HepG2 (cell line): ENCODE data around the gene ING5. TPM values are rescaled to one million over a fixed set of nuclear protein-coding genes. Genes with fewer than 3 reads are reported as not detected.

Experiments used
- BHLHE40 ChIP-seq: IDR thresholded peaks from 2 replicates; pipeline ENCODE4 v1.6.1; 2011; ENCODE audit warnings: low read length, improper control_type of control experiment
- BRF2 ChIP-seq: sonication (generic); formaldehyde crosslinking; IDR thresholded peaks from 2 replicates; pipeline ENCODE4 v1.8.1; 2022; ENCODE audit warnings: mild to moderate bottlenecking, missing genetic modification reagents
- CREM ChIP-seq, 2 experiments: sonication (generic) in 1 of 2; formaldehyde crosslinking in 1 of 2; IDR thresholded peaks; 2 replicates each; pipeline versions ENCODE4 v1.4.0 to v1.6.1; 2016 to 2020; ENCODE audit warnings: antibody characterized with exemption in 1 of 2, mild to moderate bottlenecking in 1 of 2, missing genetic modification reagents in 1 of 2
- KLF16 ChIP-seq, 2 experiments: sonication (generic) in 1 of 2; formaldehyde crosslinking in 1 of 2; IDR thresholded peaks; 2 replicates each; pipeline versions ENCODE4 v1.6.1 to v1.8.0; 2016 to 2023; ENCODE audit warnings: missing genetic modification reagents in 2 of 2, missing compliant biosample characterization in 1 of 2
- NCOA2 ChIP-seq: sonication (generic); formaldehyde crosslinking; IDR thresholded peaks from 2 replicates; pipeline ENCODE4 v1.8.0; 2022; ENCODE audit warnings: inconsistent platforms
- PHF5A ChIP-seq: IDR thresholded peaks from one replicate; pipeline ENCODE4 v1.6.1; 2018; ENCODE audit warnings: low read depth, missing genetic modification reagents; ENCODE audit not compliant: unreplicated experiment
- SMC3 ChIP-seq: IDR thresholded peaks from 2 replicates; pipeline ENCODE4 v1.6.1; 2011; ENCODE audit warnings: low read length, improper control_type of control experiment
- SMYD3 ChIP-seq: sonication (generic); formaldehyde crosslinking; IDR thresholded peaks from 2 replicates; pipeline ENCODE4 v1.8.1; 2023; ENCODE audit warnings: mild to moderate bottlenecking, missing genetic modification reagents
- SRF ChIP-seq: IDR thresholded peaks from 2 replicates; pipeline ENCODE4 v1.6.1; 2011; ENCODE audit warnings: mild to moderate bottlenecking, low read depth, low read length, moderate library complexity
- TBL1XR1 ChIP-seq: fragments of 150-350 bp; IDR thresholded peaks from 2 replicates; pipeline ENCODE4 v1.6.1; 2014; ENCODE audit warnings: borderline replicate concordance, low read length; ENCODE audit not compliant: partially characterized antibody
- ZBTB26 ChIP-seq: IDR thresholded peaks from 2 replicates; pipeline ENCODE4 v1.6.1; 2016; ENCODE audit warnings: missing compliant biosample characterization, missing genetic modification reagents, borderline replicate concordance
- ZBTB42 ChIP-seq: sonication (generic); formaldehyde crosslinking; IDR thresholded peaks from 2 replicates; pipeline ENCODE4 v1.5.0; 2020; ENCODE audit warnings: mild to moderate bottlenecking, missing genetic modification reagents
- ZBTB46 ChIP-seq: sonication (generic); formaldehyde crosslinking; IDR thresholded peaks from 2 replicates; pipeline ENCODE4 v1.4.0; 2020; ENCODE audit warnings: mild to moderate bottlenecking, missing genetic modification reagents, borderline replicate concordance
- ZFY ChIP-seq: sonication (generic); formaldehyde crosslinking; IDR thresholded peaks from 2 replicates; pipeline ENCODE4 v1.4.0; 2020; ENCODE audit warnings: missing genetic modification reagents
- ZIK1 ChIP-seq: sonication (generic); formaldehyde crosslinking; IDR thresholded peaks from 2 replicates; pipeline ENCODE4 v1.5.0; 2020; ENCODE audit warnings: mild to moderate bottlenecking, low read depth, missing genetic modification reagents, borderline replicate concordance
- ZNF350 ChIP-seq: sonication (generic); formaldehyde crosslinking; IDR thresholded peaks from 2 replicates; pipeline ENCODE4 v1.4.0; 2020; ENCODE audit warnings: mild to moderate bottlenecking, low read depth, missing genetic modification reagents, borderline replicate concordance
- ZNF678 ChIP-seq: sonication (generic); formaldehyde crosslinking; IDR thresholded peaks from 2 replicates; pipeline ENCODE4 v1.4.0; 2020; ENCODE audit warnings: mild to moderate bottlenecking, missing genetic modification reagents
- ZNF724P ChIP-seq: sonication (generic); formaldehyde crosslinking; IDR thresholded peaks from 2 replicates; pipeline ENCODE4 v1.8.0; 2022; ENCODE audit warnings: missing genetic modification reagents, borderline replicate concordance
- ZSCAN22 ChIP-seq: sonication (generic); formaldehyde crosslinking; IDR thresholded peaks from 2 replicates; pipeline ENCODE4 v1.4.0; 2020; ENCODE audit warnings: mild to moderate bottlenecking, missing genetic modification reagents
- ZZZ3 ChIP-seq: sonication (generic); formaldehyde crosslinking; IDR thresholded peaks from 2 replicates; pipeline ENCODE4 v1.4.0; 2020; ENCODE audit warnings: missing genetic modification reagents, mild to moderate bottlenecking, borderline replicate concordance
- polyA plus RNA-seq, 8 experiments: library from polyadenylated mRNA; depleted of rRNA in 3 of 8; stranded (reverse) in 7 of 8; unstranded in 1 of 8; fragments of >200 nt; fragmentation: Illumina TruSeq in 4 of 8; extraction: Trizol in 4 of 8; gene quantifications; 2 replicates each; pipeline versions ENCODE4 v1.2.1 to v1.2.3, GENCODE V29; 2011 to 2016; ENCODE audit warnings: low read depth in 4 of 8, missing spikeins in 1 of 8, mixed read lengths in 1 of 8; ENCODE audit not compliant: insufficient read depth in 1 of 8
- total RNA-seq, 5 experiments: library from RNA; depleted of rRNA; stranded (reverse); fragments of >200 nt; fragmentation: Illumina TruSeq; extraction: Trizol; gene quantifications; 2 replicates each; pipeline ENCODE4 v1.2.3, GENCODE V29; 2016; ENCODE audit warnings: low read depth in 1 of 5
- TF ChIP-seq, protein P1 (sequence below): IDR thresholded peaks from 2 replicates; pipeline ENCODE4 v1.6.1; 2018; ENCODE audit warnings: missing genetic modification reagents
- TF ChIP-seq, protein P2 (sequence below): conservative IDR thresholded peaks from 2 replicates; pipeline ENCODE4 v1.6.1; 2018; ENCODE audit warnings: missing genetic modification reagents

Gene ING5
- total and polyA plus RNA-seq, 2 of the 13 experiments (the other 11 are each of a cell fraction or from before 2014, with no cell fraction given), result 61.9 to 71.9 TPM

GRCh38 chr2:241774419-241775222 is 72.8 kb downstream of the ING5 start (continued):
- TF ChIP-seq ZBTB26 (CRISPR knock-in tag) (peak; percentile 13; the same call in 1 of the 2 replicates), BRF2 (CRISPR knock-in tag) (no peak), NCOA2 (CRISPR knock-in tag) (peak; percentile 55; the same call in 1 of the 2 replicates), SMC3 (no peak), ZBTB42 (0 out of 2 replicates have a peak, but pooled peaks have one; percentile 56), SMYD3 (no peak), ZNF678 (no peak), BHLHE40 (no peak), ZNF350 (0 out of 2 replicates have a peak, but pooled peaks have one; percentile 58), KLF16 (CRISPR knock-in tag; IDR thresholded peaks at IDR 0.05) (peak in 1 of 2 experiments; percentile 22; a peak in 2 of 4 replicates), ZNF724P (CRISPR knock-in tag) (0 out of 2 replicates have a peak, but pooled peaks have one; percentile 53), ZIK1 (CRISPR knock-in tag) (no peak), PHF5A (CRISPR knock-in tag) (no peak), CREM (IDR thresholded peaks at IDR 0.05) (no peak), CREM (CRISPR knock-in tag; IDR thresholded peaks at IDR 0.05) (no peak), ZZZ3 (CRISPR knock-in tag) (no peak), ZSCAN22 (CRISPR knock-in tag) (peak; percentile 94), TBL1XR1 (no peak), SRF (no peak), ZFY (CRISPR knock-in tag) (peak; percentile 64), ZBTB46 (CRISPR knock-in tag) (0 out of 2 replicates have a peak, but pooled peaks have one; percentile 30)
- TF ChIP-seq, protein P1, sequence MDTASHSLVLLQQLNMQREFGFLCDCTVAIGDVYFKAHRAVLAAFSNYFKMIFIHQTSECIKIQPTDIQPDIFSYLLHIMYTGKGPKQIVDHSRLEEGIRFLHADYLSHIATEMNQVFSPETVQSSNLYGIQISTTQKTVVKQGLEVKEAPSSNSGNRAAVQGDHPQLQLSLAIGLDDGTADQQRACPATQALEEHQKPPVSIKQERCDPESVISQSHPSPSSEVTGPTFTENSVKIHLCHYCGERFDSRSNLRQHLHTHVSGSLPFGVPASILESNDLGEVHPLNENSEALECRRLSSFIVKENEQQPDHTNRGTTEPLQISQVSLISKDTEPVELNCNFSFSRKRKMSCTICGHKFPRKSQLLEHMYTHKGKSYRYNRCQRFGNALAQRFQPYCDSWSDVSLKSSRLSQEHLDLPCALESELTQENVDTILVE, result no peak
- TF ChIP-seq, protein P2, sequence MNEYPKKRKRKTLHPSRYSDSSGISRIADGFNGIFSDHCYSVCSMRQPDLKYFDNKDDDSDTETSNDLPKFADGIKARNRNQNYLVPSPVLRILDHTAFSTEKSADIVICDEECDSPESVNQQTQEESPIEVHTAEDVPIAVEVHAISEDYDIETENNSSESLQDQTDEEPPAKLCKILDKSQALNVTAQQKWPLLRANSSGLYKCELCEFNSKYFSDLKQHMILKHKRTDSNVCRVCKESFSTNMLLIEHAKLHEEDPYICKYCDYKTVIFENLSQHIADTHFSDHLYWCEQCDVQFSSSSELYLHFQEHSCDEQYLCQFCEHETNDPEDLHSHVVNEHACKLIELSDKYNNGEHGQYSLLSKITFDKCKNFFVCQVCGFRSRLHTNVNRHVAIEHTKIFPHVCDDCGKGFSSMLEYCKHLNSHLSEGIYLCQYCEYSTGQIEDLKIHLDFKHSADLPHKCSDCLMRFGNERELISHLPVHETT (CRISPR knock-in tag), result no peak
